GM11168 (cell line): ENCODE data around the gene MTMR3.

Experiments used
- in situ Hi-C: fragments of 300-500 bp; cut with MboI; formaldehyde crosslinking; loops from one replicate; pipeline ENCODE4 v1.12.0; 2022; ENCODE audit warnings: low sequenced_read_pairs; ENCODE audit not compliant: unreplicated experiment

The MTMR3 gene

DNA sequence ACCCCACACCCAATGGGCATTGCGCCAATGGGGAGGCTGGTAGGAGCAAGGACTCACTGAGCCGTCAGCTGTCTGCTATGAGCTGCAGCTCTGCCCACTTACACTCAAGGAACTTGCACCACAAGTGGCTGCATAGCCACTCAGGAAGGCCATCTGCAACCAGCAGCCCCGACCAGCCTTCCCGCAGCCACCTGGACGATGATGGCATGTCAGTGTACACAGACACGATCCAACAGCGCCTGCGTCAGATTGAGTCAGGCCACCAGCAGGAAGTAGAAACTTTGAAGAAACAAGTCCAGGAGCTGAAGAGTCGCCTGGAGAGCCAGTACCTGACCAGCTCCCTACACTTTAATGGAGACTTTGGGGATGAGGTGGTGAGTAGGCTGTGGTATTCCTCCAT lies 137.5 kb downstream of the MTMR3 start:
- in situ Hi-C loops = no loop called here

DNA sequence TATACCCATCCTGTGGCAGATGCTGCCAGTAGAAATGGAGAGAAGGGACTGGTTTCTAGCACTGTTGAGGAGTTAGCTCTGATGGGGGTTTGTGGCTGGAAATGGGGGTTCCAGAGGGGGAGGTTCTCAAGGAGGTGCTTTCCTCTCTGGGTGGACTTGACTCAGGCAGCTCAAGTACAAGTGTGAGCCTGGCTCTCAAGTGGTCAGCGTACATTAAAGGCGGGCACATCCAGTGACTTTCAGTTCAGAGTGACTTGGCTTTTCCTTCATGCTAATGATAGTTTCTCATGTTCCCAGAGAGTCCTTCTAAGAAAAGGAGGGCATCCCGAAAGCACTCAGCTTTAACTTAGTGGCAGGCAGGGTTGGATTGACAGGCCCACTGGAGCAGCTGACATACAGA lies 138.4 kb downstream of the MTMR3 start:
- in situ Hi-C loops = no loop called here

DNA sequence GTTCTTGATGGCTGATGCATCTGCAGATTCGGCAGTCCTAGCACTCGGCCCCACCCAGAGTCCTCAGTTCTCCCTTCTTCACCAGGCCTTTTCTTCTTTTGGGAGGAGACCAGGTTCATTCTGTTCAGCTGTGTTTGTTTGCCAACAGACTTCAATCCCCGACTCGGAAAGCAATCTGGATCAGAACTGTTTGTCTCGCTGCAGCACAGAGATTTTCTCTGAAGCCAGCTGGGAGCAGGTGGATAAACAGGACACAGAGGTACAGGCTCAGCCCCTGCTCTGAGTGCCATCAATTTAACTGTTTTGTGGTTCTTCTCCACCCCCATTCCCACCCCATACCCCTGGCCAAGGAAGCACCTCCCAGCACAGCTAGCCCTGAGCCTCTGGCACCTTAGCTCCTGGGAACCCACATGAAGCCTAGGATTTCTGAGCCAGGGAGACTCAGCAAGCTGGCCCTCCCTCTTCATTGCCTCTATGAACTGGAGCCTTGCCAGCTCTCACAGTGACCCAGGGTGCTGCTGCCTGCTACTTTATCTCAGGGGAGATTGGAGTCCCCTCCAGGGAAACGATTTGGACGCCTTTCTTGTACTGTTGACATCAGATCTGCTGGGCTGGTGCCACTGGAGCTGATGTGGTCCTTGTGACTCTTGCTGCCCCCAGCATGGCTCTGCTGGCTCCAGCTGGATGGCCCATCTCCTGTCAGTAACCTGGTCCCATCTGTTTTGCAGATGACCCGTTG lies 139.1 kb downstream of the MTMR3 start:
- in situ Hi-C loops = no loop called here

DNA sequence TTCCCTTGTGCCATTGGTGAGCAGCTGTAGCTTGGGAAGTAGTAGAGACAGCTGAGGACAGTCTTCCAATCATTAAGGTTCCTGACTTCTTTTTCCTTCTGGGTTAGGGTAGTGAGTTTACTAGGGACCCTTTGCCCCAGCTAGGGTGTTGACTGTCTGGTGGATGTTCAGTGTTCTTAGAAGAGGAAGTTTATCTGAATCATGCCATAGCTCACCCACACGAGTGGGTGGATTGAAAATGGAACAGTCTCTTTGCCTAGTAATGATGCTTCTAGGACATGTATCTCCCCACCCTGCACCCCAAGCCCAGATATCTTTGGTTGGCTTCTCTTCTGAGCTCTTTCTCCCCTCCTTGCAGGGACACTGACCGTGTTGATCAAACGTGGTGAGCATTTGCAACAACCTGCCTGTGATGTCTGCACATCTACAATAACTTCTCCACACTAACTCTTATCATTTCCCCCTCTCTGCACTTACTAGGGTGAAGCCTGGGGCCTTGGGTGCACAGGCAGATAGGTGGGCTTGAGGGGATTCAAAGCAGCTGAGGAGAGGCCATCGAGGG lies 140.2 kb downstream of the MTMR3 start:
- in situ Hi-C loops = no loop called here

DNA sequence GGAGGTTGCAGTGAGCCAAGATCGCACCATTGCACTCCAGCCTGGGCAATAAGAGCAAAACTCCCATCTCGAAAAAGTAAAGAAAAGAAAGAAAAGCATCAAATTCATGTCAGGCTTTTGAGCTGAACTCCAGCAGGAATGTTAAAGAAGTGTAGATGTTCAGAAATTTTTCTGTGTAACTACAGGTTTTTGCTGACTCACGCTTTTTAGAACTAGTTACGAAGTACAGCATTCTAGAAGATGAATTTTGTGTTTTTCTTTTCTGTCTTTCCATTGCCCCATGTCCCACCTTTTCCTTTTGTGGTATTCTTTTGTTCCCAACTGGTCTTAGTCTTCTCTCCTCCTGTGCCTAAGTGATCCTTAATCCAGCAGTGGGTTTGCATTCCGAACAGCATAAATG lies 141.3 kb downstream of the MTMR3 start:
- in situ Hi-C loops = no loop called here

DNA sequence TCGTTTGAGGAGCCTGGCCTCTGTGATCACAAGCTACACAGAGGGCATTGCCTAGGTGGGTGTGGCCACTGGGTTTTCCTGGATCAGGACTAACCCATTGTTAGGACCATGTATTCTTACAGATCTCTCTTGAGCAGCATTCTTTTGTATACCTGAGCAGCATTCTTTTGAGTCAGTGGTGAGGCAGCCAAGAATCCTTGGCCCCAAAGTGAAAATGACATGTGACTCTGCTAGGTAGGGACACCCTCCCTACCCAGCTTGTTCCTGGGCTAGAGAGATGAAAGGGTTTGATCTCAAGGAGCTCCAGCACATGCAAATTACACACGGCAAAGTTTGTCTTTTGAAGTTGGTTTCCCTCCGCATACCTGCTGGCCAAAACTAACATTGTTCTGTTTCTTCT lies 142.2 kb downstream of the MTMR3 start:
- in situ Hi-C loops = no loop called here

DNA sequence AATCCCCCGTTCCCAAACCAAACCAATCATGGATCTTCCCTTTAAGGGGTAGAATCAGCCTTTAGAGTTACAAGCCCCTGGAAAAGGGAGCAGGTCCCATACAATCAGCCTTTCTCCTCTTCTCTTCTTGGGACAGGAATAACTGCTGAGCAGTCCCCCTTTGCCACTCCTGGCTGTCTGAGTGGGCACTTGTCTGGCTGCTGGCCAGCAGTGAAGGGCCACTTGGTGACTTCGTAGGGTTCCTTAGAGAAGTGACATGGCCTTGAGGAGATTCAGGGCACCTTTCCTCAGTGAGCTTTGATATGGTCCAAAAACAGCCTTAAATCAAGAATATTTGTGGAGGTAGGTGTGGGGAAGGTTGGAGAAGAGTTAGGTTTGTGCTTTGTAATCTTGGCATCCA lies 143.8 kb downstream of the MTMR3 start:
- in situ Hi-C loops = no loop called here

DNA sequence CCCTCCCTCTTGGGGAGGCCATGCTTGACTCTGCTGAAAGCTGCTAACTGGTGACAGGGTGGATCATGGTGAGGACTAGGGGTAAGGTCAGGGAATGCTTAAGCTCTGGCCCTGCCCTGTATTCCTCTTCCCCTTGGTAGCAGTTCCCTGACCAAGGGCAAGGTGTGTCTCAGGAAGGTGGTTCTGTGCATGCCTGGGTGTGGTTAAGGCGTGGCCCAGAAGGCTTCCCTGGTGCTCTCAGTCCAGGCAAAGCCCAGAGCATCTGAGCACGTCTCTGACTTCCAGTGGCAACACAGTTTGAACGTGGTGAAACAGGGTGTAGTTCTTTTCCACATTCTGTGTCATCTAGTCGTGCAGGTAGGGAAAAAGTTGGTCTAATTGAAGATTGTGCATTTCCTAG lies 144.2 kb downstream of the MTMR3 start:
- in situ Hi-C loops = no loop called here

DNA sequence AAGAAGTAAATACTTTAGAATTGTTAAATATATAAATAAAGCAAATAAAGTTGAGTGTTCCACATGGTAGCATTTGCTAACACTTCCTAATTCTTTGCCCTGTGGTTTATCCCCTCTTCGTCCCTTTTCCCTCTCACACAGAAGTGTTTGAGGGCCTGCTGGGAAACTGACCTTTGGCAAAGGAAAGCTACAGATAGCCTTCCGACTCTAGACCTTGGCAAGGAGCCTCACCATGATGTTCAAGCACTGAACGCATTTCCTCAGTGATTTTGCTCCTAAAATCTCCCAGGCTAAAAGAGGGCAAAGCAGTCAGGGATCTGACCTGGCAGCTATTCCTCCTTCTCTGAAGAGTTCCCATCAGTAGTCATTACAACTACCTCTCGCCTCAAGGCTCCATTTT lies 144.8 kb downstream of the MTMR3 start:
- in situ Hi-C loops = no loop called here

DNA sequence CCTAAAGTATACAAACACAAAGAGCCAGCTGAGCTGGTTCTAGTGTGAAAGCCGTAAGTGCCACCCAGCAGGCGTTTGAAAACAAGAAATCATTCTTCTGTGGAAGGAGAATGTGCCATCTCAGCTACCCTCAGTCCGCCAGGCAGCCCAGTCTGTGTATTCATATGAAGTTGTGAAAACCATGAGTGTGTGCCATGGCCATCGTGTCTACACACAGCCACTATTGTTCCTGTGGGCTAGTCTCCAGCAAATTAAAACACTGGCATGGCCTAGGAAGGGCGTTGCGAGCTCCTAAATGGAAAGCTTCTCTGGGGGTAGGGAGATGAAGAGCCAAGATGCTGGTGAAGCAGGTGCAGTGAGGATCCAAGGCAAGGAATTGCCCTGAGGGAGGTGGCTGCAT lies 145.8 kb downstream of the MTMR3 start:
- in situ Hi-C loops = no loop called here

DNA sequence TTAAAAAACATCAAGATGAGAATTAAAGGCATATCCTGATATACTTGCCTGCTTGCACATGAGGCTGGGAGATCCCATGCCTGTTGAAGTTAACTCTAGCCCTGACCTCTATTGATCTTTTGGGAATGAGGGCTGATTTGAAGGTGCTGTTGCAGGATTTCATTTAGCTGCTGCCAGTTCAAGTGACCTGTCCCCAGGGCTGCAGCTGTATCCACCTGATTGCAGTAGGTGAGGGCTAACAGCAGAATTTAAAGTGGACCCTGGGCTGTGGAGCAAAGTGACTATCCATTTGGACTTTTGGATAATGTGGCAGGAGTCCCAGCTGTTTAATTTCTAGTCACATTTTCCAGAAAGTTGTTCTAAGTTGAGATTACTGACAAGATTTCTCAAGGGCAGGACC lies 146.5 kb downstream of the MTMR3 start:
- in situ Hi-C loops = no loop called here

DNA sequence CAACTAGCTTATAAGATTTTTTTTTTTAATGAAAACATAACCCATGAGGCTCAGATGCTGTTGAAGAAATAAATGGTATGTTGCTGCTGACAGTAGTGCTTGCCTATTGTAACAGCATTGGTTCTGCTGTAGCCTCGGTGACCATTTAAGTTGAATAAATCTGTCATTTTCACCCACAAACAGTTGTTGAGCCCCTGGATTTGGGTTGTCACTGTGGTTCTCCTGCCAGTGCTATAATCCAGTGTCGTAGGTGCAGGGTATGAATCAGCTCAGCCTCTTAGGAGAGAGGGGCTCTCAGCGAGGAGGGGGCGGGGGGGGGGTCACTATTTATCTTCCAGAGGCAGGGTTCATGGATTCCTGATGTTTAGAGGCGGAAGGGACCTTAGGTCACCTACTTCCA lies 147.4 kb downstream of the MTMR3 start:
- in situ Hi-C loops = no loop called here

DNA sequence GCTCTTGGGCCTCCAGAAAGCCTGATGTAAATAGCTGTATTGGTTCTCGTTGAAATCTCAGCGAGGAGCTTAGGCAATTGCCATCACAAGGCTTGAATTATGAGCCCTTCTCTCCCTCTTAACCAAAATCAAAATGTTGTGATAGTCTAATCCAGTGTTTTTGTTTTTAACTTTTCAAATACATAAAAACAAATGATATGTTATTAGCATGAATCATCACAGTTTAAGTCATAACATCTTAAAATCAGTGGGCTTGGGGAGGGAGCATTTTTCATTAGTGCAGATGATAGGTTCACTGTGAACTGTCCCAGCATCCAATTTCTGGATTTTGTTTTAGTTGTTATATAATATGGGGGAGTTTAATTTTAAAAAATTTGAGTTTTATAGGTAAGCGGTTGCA lies 148.4 kb downstream of the MTMR3 start:
- in situ Hi-C loops = no loop called here

DNA sequence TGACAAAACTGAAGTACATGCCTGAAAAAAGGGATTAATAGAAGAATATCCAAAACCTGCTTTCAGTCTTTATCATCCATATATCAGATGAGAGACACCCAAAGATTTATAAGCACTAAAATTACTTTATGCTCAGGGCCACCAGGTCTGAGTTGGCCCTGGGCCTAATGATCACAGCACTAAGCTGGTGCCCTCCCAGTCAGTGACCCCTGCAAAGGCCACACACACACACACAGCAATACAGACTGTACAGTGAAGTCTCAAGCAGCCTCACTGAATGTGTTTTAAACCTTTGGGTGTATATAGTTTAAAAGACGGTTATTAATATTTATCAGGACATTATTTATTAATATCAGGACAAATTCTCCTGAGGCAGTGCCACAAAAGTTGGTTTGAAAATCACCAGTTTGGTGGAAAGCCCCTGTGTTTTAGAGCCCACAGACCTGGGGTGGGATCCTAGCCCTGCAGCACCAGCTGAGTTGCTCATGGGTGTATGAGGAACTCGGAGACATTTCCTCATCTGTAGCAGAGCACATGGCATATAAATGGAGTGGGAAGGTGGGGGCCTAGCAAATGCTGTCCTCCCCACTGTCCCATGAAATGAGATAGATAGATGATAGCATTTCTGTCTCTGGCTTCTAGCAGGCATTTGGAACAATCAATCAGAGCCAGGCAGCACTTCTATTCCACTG lies 148.9 kb downstream of the MTMR3 start:
- in situ Hi-C loops = no loop called here

DNA sequence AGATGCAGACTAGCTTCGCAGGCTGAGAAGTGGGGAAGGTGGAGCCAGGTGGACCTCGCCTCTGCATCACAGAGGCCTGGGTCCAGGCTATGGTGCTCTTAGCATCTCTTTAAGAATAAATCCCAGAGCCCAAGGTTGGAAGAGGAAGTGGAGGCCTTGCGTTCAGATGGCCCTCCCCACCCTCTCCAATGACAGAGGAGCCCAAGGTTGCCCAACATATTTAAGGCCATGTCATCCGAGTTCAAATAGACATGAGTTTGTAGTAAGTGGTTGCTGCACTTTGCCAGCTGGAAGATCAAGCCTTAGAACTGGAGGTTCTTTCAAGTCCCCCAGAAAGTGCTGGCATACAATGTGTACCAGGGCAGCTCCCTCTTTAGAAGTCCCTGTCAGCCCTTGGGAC lies 150.2 kb downstream of the MTMR3 start:
- in situ Hi-C loops = no loop called here

DNA sequence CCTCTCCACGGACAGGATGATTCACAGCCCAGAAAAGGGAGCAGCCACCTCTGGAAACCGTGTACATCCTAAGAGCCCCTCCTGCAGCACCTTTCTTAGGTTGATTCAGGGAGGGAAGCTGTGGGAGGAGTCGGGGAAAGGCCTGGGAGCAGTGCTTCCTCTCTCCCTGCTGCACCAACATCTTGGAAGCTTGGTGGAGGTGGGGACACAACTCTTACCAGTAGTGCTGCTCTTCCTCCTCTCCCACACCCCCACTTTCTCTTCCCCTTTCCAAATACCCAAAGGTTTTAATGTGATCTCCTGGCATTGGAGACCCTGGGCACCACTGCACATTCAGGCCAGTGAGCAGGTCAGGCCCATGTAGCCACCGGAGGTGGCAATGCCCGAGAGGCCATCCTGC lies 150.9 kb downstream of the MTMR3 start:
- in situ Hi-C loops = no loop called here

DNA sequence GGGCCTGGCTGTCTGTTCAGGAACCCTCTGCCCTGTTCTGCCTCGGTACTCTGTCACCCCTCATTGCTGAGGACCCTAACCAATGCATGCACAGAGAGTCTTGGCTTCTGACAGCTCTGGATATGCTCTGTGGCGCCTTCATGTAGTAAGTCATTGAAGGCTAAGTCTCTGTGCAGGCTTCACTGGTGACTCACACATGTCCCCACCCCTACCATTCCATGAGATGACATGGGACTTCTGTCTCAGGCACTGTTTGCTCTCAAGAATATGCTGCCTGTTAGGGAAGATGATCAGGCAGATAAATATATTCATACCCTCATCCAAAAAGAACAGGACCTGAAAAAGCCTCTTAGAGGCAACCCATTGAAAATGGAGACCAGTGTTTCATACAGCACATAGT lies 153.7 kb downstream of the MTMR3 start:
- in situ Hi-C loops = no loop called here

DNA sequence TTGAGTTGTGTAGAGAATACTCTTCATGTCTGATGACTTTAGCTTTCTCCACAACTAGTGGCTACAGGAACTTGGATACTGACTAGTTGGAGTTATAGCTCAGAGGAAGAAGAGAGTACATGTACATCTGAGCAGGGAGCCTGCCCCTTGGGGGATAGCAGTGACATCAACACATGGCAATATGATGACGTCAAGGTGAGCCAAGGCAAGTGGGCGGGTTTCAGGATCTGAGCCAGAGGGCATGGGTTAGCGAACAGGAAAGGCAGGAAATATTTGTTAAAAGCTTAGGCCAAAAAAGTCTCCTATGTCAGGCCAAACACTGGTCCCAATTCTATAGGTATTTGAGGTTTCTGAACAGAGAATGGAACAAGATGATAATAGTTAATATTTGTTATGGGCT lies 155.2 kb downstream of the MTMR3 start:
- in situ Hi-C loops = no loop called here

DNA sequence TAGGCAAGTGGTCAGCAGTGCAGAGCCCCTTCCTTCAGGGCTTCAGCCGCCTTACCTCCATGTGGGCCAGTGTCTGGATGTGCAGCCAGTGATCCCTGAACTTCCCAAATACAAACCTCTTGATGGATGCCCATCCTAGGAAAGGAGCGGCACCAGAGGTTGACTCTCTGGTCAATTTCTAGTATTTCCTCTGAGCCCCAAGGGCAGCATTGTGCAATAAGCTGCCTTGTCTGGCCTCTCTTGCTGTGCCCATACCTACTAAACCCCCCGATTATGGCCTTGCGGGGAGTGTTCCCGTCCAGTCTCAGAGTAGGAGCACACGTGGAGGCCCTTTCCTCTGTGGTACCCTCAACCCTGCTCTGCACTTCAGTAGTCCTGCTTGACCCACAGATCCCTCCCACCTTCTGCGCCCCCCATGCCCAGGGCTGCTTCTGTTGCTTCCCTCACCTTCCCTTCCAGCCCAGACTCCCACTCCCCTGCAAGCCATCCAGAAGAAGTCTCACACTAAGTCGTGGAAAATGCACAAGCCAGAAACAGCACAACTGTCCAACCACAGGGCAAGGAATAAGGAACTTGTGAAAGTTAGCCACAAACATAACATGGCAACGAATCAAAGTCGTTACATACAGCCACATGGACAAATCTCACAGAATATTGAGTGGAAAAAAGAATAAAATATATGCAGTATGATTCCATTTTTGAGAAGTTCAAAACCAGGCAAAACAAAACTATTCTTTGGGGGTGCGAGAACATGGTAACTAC lies 157.7 kb downstream of the MTMR3 start:
- in situ Hi-C loops = no loop called here

DNA sequence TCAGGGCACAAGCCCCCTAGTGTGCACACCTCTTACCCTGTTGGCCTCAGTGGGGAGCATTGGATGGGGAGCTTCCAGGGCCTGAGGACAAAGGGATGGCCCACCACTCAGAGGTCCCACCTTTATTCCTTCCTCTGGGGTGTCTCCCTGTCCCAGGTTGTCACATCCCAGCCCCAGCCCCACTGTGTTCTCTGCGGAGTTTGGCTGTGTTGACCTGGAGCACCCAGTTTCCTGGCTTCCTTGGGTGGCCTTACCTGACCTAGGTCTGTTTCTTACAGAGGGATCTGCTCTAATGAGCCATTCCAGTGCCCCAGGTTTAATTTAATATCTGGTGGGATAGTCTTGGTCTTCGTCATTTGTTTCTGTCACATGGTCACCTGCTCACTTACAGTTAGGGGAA lies 158.5 kb downstream of the MTMR3 start:
- in situ Hi-C loops = no loop called here

DNA sequence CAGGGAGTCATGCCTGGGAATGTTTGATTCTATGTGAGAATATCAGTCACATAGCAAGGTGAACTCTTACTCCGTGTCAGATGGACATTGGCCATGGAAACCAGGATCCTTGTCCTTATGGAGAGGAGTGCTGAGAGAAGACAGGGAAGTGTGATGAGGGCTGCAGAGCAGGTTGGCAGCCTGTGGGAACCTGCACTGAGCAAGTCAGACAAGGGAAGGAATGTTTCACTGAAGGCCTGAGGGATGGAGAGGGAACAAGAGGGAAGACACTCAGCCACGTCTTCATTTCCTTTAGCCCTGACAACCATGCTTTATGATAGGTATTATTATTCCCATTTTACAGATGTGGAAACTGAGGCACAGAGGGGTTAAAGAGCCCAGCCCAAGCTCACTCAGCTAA lies 158.9 kb downstream of the MTMR3 start:
- in situ Hi-C loops = no loop called here
